22Rv1 (cell line): ENCODE results near the gene CHAC1.

Source experiments
- ZFX ChIP-seq: fragments of 450-650 bp; IDR thresholded peaks from 2 replicates; pipeline ENCODE4 v1.6.1; 2017; ENCODE audit warnings: antibody characterized with exemption, borderline replicate concordance
- TF ChIP-seq, protein P1 (sequence below): fragments of 450-650 bp; IDR thresholded peaks from 2 replicates; pipeline ENCODE4 v1.5.1; 2017; ENCODE audit warnings: mild to moderate bottlenecking

DNA sequence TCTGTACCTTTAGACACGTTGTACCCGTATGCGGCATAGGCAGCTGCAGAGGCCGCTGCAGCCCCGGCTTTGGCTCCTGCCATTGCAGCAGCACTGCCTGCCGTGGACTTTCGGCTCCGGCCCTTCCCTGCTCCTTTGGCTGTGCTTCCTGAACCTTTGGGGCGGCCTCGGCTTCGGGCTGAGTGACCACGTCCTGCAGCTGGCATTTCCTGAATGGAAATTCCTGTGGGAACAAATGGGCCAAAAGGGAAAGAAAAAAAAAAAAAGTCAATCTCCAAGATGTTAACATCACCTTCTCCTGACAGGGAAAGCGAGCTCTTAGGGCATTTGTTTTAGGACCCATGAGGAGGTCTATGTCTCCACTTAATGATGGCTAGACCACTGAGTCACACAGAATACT lies 29.6 kb downstream of the CHAC1 start:
- TF ChIP-seq, protein P1, sequence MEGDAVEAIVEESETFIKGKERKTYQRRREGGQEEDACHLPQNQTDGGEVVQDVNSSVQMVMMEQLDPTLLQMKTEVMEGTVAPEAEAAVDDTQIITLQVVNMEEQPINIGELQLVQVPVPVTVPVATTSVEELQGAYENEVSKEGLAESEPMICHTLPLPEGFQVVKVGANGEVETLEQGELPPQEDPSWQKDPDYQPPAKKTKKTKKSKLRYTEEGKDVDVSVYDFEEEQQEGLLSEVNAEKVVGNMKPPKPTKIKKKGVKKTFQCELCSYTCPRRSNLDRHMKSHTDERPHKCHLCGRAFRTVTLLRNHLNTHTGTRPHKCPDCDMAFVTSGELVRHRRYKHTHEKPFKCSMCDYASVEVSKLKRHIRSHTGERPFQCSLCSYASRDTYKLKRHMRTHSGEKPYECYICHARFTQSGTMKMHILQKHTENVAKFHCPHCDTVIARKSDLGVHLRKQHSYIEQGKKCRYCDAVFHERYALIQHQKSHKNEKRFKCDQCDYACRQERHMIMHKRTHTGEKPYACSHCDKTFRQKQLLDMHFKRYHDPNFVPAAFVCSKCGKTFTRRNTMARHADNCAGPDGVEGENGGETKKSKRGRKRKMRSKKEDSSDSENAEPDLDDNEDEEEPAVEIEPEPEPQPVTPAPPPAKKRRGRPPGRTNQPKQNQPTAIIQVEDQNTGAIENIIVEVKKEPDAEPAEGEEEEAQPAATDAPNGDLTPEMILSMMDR = no peak
- TF ChIP-seq ZFX = no peak
